Epithelial cell of prostate (primary cell): ENCODE results near the gene ZNF346.
A peak's percentile ranks its signal among the peaks of the same experiment; 100 is the strongest.
"Not testable (repeated sequence)": the region's sequence is repeated elsewhere in the genome, so short reads cannot be mapped to it uniquely, and the experiment has no call there.

ENCODE experiments used
- DNase-seq: peaks from one replicate; pipeline ENCODE4 v3.0.0-alpha.2; 2011; ENCODE audit warnings: low read depth, low spot score
- H3K27ac ChIP-seq: fragments of 450-650 bp; 2 replicates; pipeline ENCODE4 v1.5.1; 2017; ENCODE audit warnings: mild to moderate bottlenecking

Gene ZNF346

DNA sequence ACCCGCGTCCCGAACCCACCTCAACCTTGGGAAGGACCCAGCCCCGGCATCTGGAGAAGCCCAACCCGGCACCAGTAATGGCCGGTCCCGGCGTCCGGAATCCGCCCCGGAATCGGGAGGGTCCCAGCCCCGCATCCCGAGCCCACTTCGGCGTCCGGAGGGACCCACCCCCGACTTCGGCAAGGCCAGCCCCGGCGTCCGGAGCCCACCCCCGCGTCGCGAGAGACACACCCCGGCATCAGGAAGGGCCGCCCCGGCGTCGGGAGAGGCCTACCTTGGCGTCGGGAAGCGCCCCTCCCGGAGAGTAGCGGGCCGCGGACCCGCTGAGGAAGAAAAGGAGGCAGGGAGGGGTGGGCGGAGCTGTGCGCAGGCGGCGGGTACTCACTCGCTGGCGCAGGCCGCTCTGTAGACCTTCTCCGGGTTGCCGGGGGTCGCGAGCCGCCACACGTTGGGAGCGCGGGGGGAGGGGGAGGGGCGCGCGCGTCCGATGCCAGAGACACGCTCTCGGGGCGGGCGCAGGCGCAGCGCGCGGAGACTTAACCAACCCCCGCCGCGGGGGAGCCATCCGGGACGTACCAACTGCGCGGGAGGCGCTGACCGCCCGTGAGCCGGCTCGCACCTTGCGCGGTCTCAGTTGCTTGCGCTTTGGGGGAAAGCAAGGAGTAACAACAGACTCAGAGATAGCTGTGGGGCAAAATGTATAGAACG lies 16.1 kb upstream of the ZNF346 start, which contains the start of gene UIMC1:
Gene UIMC1, minus strand, starts transcription at position 515 of the 708 bp plus-strand sequence. CDS start 24,164 bp downstream, outside the sequence.
- DNase-seq: peak; percentile 64

DNA sequence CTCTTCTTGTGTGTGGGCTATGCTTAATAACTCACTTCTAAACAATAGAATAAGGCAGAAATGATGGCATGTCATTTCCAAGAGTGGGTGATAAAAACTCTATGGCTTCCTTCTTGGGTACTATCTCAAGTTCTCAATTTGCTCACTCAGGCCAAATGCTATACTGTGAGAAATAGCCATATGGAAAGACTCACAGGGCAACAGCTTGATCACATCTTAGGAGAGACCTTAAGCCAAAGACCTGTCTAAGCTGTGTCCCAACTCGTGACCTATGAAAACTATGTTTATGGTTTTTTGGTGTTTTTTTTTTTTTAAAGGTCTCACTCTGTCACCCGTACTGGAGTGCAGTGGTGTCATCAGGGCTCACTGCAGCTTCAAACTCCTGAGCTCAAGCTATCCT lies 13.8 kb upstream of the ZNF346 start:
- H3K27ac ChIP-seq: no peak overlapping the region
- no peak for DNase-seq

More for the DNA sequence above, 16.1 kb upstream of the ZNF346 start, which contains the start of gene UIMC1:
- H3K27ac ChIP-seq: peak within 1 kb of the TSS; percentile 80

DNA sequence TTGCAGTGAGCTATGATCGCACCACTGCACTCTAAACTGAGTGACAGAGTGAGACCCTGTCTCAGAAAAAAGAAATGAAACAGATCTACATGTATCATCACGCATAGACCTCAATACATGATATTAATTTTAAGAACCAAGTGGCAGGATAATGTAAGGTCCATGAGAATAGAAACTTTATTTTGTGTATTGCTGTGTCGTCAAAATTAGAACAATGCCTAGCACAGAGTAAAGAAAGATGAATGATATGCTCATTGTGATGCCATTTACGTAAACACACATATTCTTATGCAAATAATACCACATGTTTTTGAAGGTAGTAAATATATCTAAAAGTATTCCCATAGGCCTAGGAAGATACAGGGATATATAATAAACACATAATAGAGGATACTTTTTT lies 12.3 kb upstream of the ZNF346 start:
- DNase-seq: no peak
- no peak overlapping the region for H3K27ac ChIP-seq

DNA sequence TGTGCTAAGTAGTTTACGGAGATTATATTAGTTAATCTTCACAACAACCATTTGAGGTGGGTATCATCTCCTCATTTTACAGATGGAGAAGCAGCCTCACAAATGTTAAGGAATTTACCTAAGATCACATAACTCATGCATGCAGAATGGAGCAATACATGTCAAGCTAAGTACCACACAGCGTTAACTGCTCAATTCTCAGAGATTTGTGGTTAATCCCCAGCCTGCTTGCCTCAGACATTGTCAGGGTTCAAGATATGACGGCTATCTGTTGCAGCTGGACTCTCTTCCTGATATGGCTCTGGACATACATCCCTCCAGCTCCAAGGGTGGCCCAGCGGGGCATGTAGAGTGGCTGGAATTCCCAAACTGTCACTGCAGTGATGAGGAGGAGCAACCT lies 7.3 kb upstream of the ZNF346 start:
- H3K27ac ChIP-seq: no peak overlapping the region
- DNase-seq: no peak

DNA sequence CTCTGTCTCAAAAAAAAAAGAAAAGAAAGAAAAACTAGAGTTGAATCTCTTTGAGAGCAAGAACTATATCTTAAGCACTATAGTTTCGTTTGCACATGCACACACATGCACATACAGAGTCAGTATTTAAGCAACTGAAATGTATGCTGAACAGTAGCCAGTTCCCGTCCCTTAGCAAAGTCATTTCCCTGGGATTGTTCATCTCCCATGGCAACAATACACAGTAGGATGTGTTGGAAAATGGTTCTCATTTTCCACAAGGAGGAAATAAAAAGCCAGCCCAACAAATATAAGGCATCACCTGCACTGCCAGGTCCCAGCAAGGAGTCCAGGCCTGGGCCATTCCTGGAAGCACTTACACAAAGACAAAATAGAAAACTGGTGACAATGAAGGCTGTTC lies 4.2 kb upstream of the ZNF346 start:
- H3K27ac ChIP-seq: no peak overlapping the region
- no peak for DNase-seq

DNA sequence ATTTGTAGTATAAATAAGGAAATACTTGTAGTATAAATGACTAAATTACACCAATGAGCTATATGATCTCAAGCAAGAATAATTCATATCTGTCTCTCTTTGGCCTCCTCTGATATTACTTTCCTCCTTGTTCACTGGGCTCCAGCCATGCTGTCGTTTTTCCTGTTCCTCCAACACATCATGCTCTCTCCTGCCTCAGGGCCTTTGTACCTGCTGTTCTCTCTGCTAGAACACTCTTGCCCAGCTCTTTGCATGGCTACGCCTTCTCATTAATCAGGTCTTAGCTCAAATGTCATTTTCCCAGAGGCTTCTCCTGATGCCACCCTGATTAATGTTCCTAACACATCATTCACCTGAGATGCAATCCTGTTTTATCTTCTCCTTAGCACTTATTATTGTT lies 2.5 kb upstream of the ZNF346 start:
- H3K27ac ChIP-seq: no peak overlapping the region
- no peak for DNase-seq

DNA sequence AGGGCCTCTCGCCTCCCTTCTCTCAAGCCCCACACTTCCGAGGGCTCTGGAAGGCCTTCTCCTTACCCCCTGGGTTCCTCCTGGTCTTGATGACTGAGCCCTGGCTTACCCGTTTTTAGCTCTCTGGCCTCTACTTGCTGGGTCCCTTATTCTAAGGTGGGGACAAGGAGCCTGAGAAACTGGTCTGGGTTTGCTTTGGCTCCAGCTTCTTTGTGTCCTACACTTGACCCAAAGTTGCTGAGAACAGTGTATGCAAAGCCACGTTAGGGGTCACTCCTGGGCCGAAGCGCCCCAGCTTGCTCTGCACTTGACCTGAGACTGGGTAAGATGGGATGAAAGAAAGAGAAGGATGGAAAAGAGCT lies 788 bp downstream of the ZNF346 start:
- H3K27ac ChIP-seq: peak overlapping the region; percentile 23
- no peak for DNase-seq

DNA sequence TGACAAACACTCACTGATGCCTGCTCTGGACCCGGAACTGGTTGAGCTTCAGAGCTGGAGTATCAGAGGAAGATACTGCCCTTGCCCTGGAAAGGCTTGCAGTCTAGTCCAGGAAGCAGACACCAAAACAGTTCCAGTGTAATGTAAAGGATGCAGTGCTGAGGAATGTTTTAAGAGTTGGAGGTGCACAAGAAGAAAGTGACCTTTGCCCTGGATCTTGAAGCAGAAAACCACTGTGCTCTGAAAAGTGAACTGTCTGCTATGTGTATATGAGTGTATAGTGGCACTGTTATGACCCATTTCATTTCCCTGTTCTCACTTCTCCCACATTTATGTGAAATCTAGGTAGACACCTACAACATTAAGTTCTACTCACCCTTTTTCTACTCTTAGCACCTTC lies 2.1 kb downstream of the ZNF346 start:
- H3K27ac ChIP-seq: no peak overlapping the region
- DNase-seq: no peak

DNA sequence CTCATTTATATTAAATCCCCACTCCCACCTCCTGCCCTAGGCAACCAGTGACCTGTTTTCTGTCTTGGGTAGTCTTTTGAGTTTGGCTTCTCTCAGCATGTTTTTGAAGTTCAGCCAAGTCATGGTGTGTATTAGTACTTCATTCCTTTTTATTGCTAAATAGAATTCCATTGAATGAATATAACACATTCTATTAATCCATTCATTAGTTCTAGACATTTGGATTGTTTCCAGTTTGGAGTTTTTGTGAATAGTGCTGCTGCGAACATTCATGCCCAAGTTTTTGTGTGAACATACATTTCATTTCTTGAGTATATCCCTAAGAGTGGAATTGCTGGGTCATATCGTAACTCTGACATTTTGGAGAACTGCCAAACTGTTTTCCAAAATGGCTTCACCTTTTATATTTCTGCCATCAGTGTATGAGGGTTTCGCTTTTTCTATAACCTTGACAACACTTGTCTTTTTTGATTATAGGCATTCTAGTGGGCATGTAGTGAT lies 2.7 kb downstream of the ZNF346 start:
- DNase-seq: no peak
- no peak overlapping the region for H3K27ac ChIP-seq

DNA sequence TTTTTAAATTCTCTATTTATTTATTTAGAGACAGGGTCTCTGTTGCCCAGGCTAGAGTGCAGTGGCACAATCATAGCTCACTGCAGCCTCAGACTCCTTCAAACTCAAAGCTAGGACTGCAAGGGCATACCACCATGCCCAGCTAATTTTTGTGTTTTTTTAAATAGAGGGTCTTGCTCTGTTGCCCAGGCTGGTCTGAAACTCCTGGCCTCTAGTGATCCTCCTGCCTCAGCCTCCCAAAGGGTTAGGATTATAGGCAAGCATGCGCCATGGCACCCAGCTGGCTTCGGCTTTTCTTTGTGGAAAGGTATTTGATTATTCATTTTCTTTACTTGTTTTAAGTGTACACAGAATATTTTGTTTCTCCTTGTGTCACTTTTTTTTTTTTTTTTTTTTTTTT lies 5.2 kb downstream of the ZNF346 start:
- DNase-seq: no peak
- no peak overlapping the region for H3K27ac ChIP-seq

DNA sequence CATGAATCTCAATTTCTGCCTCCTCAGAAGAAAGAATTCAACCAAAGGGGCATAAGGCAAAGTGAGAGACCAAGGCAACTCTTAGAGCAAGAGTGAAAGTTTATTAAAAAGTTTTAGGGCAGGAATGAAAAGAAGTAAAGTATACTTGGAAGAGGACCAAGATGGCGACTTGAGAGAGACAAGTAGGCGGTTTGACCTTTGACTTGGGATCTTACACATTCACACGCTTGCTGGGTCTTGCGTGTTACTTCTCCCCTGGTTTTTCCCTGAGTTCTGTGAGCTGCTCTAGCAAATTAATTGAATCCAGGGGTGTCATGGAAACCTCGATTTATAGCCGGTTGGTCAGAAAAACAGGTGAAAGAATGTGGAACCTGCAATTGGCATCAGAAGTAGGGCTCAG lies 7.0 kb downstream of the ZNF346 start:
- no peak for DNase-seq
- H3K27ac ChIP-seq: no peak overlapping the region

DNA sequence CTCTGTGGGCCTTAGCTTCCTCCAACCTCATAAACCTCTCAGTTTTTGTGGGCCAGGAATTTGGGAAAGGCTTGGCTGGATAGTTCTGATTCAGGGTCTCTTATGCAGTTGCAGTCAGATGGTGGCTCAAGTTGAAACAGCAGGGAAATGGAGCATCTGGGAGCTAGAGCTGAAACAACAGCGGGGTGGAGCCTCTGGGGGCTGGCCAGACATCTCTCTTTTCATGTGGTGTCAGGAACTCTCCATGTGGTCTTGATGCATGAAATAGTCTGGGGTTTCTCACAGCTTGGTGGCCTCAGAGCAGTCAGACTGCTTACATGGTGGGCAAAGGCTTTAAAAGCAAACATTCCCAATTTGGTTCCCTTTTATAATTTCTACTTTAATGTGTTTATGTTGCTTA lies 13.5 kb downstream of the ZNF346 start:
- DNase-seq: no peak
- no peak overlapping the region for H3K27ac ChIP-seq

DNA sequence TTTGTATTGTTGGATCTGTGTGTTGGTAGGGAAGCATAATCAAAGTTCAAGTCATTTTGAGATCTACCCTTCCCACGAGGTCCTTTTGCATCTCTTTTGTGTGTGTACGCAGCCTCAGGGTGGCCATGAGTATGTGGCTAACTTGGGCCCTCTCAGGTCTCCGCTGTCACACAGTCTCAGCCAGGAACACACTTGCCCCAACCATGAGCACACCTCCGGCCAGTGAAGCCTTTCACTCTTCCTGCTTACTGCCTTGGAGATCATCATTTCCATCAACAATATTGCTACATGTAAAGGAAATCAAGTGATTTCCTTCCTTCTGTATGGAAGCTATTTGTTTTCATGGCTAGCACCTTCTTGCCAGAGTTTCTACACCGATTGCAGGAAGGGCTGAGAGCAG lies 13.9 kb downstream of the ZNF346 start:
- DNase-seq: no peak

DNA sequence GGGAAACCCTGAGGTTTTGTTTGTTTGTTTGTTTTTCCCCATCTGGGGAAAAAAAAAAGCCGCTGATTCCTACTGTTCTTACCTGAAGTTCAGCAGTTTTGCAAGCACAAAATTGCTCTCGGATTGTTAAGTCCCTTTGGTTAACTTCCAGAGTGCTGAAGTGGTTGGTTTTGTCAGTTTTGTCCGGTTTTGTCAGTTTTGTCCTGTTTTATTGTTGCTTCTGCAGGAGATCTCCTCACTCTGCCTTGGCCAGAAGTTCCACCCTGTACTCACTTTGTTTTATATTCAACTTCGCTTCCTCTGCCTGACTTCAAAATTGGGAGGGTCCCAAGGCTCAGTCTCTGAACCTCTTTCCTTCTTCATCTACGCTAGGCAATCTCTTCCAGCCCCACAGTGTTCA lies 14.4 kb downstream of the ZNF346 start:
- H3K27ac ChIP-seq: no peak overlapping the region
- DNase-seq: no peak

More for the DNA sequence above, 13.9 kb downstream of the ZNF346 start:
- no peak overlapping the region for H3K27ac ChIP-seq

DNA sequence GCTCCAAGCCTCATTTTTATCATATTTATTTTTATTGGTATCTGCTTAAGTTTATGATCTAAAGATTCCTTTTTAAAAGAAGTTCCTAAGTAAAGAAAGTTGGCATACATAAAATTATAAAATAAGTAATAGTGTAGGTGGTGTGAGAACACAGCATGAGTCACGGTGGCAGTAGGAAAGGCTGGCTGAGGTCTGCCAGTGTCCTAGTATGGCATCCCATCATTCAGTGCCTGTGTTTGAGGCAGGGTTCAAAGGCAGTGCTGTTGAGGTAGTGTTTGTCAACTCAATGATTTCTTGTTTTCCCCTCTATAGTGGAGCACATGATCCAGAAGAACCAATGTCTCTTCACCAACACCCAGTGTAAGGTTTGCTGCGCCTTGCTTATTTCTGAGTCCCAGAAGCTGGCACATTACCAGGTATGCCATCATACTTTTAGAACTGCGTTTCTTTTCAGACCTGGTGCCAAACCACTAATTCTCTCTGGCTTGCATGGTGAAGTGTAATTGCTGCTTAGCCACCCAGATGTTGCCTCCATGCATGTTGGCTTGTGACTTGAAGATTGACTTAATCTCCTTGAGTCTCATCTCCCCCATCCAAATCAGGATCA lies 18.4 kb downstream of the ZNF346 start:
- no peak overlapping the region for H3K27ac ChIP-seq
- DNase-seq: peak; percentile 14

DNA sequence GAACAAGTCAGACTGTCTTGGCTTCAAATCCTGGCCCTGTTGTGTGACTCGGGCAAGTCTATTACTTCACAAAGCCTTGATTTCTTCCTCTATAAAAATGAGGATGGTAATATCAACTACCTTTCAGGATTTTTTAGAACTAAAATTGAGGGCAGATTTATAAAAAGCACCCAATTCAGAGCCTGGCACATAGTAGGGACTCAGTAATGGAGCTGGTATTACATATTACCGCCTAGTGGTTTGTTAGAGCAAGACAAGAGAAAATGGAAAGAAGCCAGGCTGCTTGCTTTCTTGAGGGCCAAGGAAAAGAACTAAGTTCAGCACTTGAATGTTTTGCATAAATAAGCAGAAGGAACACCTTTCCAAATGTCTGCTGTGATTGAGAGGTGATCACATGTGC lies 19.4 kb downstream of the ZNF346 start:
- H3K27ac ChIP-seq: no peak overlapping the region
- no peak for DNase-seq

DNA sequence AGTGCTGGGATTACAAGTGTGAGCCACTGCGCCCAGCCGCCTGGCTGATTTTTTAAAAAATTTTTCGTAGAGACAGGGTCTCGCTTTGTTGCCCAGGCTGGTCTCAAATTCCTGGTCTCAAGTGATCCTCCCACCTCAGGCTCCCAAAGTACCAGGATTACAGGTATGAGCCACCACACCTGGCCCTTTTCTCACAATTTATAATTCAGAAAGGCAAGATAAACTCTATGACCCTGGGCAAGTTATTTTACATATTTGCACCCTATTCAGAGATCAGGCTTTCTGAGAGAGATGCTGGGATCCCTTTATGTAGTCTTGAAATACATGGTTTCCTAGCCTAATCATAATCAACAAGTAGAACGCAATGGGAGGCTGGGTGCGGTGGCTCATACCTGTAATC lies 20.6 kb downstream of the ZNF346 start:
- no peak for DNase-seq
- no peak overlapping the region for H3K27ac ChIP-seq

DNA sequence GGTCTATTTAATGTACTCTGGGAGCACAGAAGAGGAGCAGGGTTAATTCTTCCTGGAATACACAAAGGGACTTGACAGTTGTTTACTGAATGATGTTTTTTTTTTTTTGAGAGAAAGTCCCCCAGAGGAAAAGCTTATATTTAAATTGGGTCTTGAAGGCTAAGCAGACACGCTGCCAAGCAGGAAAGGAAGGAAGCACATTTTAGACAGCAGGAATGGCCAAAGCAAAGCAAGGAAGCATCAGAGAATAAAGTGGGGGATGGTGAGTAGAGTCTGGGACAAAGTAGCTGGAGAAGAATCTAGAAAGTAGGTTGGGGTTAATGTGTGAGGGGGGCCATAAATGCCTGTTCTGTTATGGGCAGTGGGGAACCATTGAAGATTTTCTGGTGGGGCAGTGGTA lies 21.5 kb downstream of the ZNF346 start:
- H3K27ac ChIP-seq: no peak overlapping the region
- no peak for DNase-seq

DNA sequence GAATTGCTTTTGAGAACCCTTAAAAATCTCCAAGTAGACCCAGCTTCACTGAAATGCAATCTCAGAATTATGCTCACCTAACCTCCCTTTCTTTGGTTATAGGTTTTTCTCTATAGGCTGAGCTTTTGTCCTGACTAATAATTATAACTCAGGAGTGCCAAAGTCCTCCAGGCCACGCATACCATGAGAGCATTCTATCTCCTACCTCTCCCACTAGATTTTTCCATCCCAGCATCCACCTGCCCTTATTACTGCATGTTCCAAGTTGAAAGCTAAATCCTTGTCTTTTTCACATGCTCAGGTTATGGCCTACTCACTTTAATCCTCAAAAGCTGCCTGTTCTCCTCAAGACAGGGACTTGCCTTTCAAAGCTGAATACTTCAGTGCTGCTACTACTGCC lies 22.1 kb downstream of the ZNF346 start:
- H3K27ac ChIP-seq: no peak overlapping the region
- no peak for DNase-seq

DNA sequence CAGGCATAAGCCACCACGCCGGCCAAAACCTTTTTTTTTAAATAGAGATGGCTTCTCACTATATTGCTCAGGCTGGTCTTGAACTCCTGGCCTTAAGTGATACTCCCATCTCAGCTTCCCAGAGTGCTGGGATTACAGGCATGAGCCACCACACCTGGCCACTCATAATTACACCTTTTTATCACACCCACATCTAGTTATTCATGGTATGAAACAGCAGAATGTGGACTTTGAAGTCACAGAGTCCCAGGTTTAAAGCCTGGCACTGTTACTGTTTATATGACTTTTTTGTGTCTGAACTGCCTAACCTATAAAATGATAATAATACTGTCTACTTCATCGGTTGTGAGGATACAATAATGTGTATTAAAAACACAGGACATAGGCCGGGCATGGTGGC lies 23.1 kb downstream of the ZNF346 start:
- no peak for DNase-seq
- no peak overlapping the region for H3K27ac ChIP-seq

DNA sequence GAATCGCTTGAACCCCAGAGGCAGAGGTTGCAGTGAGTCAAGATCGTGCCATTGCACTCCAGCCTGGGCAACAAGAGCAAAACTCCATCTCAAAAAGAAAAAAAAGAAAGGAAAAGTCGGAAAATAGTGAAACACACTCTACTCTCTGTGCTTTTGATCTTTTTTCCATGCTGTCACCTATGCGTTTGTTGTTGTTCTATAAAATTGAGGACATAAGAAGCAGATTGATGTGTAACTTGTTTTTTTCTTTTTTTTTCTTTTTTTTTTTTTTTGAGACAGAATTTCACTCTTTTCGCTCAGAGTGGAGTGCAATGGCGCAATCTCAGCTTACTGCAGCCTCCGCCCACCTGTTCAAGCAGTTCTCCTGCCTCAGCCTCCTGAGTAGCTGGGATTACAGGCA lies 26.0 kb downstream of the ZNF346 start:
- DNase-seq: not testable (repeated sequence)
- H3K27ac ChIP-seq: peak overlapping the region; percentile 54

DNA sequence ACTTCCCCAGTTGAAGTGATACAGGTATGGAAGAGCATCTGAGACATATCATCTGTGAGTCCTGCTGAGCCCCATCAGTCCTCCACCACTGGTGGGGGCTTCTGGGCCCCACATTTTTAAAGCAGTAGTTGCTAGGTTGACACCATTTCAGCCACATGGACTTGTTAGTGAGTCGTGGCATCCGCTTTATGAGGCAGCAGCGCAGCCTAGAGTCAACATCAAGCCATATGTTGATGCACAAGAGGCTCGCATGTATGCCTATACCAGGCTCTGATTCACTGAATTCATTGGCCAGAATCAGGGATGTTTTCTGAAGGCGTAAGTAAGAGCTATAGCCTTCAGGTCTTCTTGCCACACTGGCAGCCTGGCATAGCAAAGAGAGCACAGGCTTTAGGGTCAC lies 26.8 kb downstream of the ZNF346 start:
- no peak for DNase-seq
- H3K27ac ChIP-seq: no peak overlapping the region
